NK-92 treated with Interleukin-12 subunit alpha and Interleukin-12 subunit beta, amount 100 ng/mL, for 24 hours (cell line): ENCODE data around the gene PWP2.
"Not testable (repeated sequence)": the region's sequence is repeated elsewhere in the genome, so short reads cannot be mapped to it uniquely, and the experiment has no call there.

Experiments
- DNase-seq: peaks from one replicate; lab custom pipeline; 2025; lab: John Stamatoyannopoulos, UW

PWP2 gene

GRCh38 chr21:44163167-44163653 lies 56.0 kb downstream of the PWP2 start:
- DNase-seq, result not testable (repeated sequence)

GRCh38 chr21:44165933-44166332 lies 58.7 kb downstream of the PWP2 start:
- not testable (repeated sequence) for DNase-seq

DNA sequence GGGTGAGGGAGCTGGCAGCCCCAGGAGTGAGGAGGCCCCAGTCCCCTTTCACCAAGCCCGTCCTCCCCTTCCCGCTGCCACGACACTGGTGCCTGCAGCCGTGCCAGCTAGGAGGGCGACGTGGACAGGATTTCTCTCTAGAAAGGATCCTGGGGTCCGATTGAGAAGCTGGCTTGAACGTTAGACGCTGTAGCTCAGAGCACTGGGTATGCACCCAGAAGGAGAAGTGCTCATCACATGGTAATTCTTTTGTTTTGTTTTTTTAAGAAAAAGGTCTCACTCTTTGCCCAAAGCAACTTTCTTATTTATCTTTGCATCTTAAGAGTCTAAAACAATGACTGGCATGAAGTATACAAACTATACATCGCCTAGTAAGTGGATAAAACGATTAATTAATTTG lies 60.3 kb downstream of the PWP2 start:
- not testable (repeated sequence) for DNase-seq

- DNase-seq, result not testable (repeated sequence)
Measured at GRCh38 chr21:44170326-44170725, 63.1 kb downstream of the PWP2 start.

GRCh38 chr21:44170863-44171262 lies 63.7 kb downstream of the PWP2 start:
- not testable (repeated sequence) for DNase-seq

DNA sequence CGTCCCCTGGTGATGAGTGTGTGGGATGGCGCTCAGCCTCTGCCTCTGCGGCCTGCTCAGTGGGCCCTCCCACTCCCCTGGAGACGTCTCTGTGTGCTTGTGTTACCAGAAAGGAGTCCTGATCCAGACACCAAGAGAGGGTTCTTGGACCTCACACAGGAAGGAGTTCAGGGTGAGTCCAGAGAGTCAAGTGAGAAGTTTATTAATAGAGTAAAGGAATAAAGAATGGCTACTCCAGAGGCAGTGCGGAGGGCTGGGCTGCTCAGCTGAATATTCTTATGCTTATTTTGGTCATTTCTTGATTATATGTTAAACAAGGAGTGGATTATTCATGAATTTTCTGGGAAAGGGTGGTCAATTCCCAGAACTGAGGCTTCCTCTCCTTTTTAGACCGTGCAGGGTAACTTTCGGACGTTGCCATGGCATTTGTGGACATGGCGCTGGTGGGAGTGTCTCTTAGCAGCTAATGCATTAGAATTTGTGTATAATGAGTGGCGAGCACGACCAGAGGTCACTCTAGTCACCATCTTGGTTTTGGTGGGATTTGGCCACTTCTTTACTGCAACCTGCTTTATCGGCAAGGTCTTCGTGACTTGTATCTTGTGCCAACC lies 64.9 kb downstream of the PWP2 start:
- DNase-seq, result not testable (repeated sequence)

DNA sequence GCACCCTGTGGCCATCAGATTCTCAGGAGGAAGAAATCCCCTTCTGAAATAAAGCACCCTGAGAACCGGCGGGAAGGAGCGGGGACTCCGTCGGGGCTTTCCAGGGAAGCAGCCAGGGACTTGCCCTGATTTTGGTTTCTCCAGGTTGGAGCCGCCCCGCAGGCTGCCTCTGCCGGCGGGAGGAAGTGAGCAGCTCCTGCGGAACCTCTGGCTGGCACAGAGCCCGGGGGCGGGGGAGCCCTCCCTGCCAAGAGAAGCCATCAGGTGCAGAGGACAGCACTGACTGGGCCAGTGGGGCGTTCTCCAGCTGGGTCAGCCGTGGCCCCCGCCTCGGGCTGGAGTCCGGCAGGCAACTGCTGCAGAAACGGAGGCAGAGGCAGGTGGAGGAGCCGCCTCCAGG lies 65.5 kb downstream of the PWP2 start:
- DNase-seq, result not testable (repeated sequence)

GRCh38 chr21:44175189-44175588 lies 68.0 kb downstream of the PWP2 start:
- not testable (repeated sequence) for DNase-seq

GRCh38 chr21:44176127-44176526 lies 68.9 kb downstream of the PWP2 start:
- not testable (repeated sequence) for DNase-seq
